HG02798 (cell line): ENCODE measurements around the gene RFC1.
"Not testable (repeated sequence)": the region's sequence is repeated elsewhere in the genome, so short reads cannot be mapped to it uniquely, and the experiment has no call there.

Source experiments
- ATAC-seq: cut with Tn5 transposase; IDR thresholded peaks from one replicate; pipeline ENCODE4 v1.9.1; 2021; ENCODE audit warnings: mild to moderate bottlenecking; ENCODE audit not compliant: unreplicated experiment, poor library complexity

Gene RFC1

DNA sequence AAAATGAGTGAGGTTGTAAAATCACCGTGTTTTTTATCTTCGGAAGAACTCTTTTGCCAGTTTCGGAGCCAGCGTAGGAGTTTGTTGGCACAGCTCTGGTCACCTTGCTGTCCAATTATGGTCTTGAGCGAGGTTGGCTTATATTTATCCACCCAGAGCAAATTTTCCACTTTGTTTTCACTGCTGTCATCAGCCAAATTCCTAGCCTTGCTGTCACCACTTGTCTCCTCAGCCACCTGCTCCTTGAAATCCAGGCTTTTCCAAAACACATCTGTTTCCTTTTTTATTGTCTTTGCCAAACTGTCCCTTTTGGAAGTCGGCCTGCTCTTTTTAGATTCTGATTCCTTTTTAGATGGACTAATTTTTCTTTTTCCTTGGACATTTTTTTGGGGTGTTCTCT, 57.6 kb downstream of the RFC1 start:
- no peak for ATAC-seq

DNA sequence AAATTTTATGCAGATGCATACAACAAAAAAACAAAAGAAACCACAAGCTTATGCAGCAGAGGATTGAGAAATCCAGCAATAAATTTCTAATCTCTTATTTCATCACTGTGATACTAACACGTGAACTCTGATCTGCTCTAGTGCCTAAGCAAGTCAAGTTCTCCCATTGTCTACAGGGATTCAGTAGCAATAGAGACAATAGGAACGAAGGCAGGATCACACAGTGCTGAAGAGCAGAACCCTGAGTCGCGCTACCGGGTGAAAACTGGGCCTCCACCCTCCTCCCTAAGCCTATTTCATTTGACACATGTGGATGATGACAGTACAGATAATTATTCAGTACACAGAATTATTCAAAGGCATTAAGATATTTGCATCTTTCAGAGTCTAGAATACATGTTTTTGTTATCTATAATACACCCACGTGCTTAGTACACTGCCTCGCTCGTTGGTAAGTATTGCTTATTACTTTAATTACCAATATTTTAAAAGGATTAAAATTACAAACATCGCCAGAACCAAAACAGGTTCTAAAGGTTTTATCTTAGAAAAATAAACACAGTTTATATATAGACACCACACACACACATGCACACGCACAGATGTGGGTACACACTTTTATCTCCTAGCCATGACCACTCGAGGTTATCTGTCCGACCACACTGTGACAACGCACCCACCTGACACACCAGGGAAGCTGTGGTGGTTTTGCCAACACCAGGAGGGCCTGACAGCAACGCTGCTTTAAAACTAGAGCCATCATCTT, 60.1 kb downstream of the RFC1 start:
- ATAC-seq, result no peak

DNA sequence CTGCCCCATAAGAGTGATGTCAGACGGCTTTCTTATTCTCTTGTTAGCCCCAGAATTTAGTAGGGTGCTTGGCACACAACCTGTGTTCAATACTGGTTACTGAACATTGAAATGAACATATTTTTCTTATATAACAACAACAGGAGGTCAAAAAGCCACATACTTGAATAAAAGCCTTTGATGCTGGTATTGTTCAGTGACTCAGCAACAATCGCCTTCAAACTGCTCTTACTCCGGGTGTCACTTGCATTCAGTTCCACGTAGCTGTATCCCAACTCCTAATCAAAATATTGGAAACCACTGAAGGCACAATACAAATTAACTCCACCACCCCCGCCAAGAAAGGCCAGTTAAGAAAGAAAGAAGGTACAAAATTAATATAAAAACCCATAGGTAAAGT, 61.5 kb downstream of the RFC1 start:
- no peak for ATAC-seq

DNA sequence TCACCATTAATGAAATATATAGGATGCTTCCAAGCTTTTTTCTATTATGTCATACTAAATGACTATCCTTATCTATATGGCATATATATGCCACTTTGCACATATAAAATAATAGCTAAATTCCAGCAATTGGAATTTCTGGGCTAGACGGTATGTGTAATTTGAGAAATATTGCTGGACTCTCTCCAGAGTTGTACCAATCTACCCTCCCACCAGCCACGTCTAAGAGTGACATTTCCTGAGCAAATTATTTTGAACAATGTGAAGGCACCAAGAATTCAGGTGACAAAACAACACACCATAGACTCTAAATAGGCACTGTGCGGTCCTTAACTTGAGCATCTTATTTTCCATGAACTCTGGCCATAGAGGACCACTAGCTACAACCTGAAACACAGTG, 62.3 kb downstream of the RFC1 start:
- ATAC-seq, result no peak

DNA sequence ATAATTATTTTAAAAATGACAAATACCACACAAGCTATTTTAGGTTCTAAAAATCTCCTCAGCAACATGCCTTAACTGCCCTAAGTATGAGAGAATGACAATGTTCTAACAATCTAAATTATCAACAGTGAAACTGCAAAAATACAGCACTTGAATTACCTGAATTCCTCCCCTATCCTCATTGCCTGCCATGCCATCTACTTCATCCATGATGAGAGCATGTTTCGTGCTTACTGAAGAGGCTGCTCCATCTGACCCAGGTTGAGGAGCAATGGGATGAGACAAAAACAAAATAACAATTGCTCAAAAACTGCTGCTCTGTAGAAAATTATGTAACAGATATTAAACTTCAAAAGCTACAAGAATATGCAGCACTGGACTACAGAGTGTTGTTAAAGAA, 63.3 kb downstream of the RFC1 start:
- no peak for ATAC-seq

DNA sequence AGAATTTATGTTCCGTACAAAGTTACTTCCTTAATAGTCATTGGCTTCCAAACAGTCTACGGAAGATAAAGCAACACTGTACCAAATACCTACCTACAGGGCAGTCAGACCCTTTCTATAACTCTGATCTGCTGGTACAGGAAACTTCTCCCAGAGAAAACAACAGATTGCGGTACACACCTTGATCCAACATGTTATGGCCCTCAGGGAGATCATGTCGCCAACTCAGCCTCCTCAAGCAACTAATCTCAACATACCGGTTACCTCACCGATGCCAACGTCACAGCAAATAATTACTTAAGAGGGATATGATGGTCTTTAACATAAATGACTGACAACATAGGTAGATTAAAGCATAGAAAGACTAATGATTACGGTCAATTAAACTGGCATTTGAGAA, 70.4 kb downstream of the RFC1 start:
- no peak for ATAC-seq

DNA sequence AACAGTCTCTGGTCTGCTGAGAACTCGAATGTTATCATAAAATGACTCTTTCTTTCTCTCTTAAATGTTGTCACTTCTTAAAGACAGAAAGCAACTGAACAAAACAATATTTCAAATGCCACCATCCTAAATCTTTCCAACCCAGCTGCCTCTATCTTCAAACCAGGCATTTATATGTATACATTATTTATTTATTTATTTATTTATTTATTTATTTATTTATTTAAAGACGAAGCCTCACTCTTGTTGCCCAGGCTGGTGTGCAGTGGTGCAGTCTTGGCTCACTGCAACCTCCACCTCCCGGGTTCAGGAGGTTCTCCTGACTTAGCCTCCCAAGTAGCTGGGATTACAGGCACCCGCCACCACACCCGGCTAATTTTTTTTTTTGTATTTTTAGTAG, 73.7 kb downstream of the RFC1 start:
- not testable (repeated sequence) for ATAC-seq

DNA sequence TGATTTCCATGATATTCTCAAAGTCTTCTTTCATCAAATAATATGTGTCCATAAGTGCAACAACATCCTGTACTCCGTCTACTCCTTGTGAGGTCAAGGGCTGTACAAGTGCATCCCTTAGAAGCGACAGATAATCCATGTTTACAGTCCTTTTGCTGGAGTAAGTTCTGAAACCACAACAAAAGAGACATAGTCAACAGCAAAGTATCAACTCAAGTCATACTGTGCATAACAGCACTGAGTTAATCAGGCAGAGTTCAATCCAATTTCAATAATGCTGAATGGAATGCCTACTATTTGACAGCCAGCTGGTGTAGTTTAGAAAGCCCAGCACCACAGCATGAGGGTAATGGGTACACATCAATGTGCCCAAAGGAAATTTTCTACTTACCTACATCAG, 74.5 kb downstream of the RFC1 start:
- ATAC-seq, result no peak

DNA sequence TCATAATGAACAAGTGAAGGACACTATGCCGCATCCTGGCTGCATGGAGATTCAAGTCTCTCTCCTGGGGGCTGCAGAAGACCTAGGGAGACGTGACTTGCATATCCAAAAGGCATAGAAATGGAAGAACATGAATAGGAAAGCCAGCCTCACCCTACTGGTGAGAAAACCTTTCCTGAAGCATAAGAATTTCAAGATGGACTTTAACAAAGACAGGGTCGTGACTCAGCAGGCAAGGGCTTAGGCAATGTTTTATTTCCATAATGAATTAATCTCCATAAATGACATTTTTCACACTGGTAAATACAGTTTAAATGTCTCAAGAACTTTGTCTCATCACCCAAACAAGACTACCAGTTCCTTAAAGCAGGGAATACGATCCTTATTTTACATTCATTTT, 78.9 kb downstream of the RFC1 start:
- ATAC-seq, result no peak

DNA sequence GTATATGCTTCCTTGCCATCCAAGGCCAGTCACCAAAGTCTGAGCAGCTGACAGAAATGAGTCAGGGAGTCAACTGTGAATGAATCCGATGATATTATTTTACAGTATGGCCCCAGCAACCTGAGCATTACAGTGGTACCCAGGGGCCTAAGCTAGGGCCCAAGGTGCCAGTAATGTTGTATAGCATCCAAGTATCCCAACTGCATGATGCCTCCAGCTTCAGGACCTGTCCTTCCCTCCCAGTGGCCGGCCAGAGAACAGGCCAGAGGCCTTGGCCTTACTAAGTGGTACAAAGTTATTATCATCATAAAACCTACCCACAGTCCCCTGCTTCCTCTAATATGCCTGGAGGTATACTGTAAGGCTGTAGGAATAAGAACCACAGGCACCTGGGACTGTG, 79.9 kb downstream of the RFC1 start:
- no peak for ATAC-seq

DNA sequence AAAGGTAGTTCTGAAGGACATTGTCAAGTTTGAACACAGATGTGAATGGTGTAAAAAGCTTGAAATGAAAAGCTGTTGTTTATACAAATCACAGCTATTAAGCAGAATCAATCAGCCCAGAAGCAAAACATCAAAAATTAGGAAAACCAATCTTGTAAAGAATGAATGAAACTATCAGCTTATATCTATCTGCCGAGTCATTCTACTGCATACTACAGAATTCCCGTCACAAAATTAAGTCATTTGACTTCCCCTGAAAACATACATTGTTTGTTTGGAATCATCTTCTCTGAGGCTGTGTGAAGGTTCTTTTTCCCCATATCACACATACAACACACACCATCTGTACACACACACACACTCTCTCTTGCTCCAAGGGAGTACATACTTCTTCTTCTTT, 80.3 kb downstream of the RFC1 start:
- ATAC-seq, result no peak

DNA sequence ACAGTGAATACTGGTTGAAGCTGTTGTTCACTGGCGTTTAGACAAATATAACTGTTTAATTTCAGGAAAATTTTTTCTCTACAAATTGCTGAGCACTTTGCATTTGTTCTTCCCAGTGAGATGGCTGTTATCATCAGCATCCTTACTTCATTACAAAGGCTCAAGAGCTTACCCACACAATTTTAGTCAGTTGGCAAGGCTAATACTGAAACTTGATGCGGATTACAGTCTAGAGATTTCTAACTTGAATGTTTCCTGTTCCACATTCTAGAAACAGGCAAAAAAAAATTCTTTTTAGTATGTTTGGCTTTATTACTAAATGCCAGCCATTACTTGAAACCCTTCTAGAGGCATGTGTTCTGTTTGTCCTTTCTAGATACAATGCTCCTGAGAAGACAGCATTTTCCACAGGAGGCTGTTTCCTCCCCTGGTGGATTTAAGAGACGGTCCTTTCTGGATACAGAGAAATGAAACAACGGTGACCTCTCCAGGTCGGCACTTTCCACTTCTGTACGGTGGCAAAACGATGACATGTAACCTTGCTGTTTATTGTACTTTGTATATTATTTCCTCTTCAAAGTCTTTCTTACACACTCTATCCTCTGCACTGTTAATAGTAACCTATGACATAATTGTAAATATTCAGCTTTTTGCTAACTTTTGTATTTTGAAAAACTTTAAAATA, 80.9 kb downstream of the RFC1 start:
- ATAC-seq, result no peak

DNA sequence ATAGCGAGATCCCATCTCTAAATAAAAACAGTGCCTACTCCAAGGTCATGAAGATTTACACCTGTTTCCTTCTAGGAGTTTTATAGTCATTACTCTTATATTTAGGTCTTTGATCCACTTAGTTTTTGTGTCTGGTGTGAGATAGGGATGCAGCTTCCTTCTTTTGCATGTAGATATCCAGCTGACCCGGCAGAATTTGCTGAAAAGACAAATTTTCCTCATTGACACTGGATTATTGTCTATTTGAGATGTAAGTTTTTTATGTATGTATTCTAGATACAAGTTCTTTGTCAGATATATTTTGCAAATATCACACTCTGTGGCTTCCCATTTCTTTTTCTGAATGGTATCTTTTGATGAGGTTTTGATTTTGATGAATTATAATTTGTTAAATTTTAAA, 85.4 kb downstream of the RFC1 start:
- no peak for ATAC-seq

DNA sequence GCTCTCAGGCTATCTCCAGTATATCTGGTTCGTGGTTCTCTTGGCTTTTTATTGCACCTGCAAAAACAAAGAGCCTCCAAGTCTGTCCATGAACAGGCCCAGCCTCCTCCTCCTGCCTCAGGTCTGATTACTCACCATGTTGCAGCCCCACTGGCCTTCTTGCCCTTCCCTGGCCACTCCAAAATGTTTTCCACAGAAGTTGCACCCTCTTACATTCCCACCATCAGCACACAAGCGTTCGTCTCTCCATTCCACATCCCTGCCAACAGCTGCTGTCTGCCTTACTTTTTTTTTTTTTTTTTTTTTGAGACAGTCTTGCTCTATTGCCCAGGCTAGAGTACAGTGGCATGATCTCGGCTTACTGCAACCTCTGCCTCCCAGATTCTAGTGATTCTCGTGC, 86.7 kb downstream of the RFC1 start:
- ATAC-seq, result no peak

DNA sequence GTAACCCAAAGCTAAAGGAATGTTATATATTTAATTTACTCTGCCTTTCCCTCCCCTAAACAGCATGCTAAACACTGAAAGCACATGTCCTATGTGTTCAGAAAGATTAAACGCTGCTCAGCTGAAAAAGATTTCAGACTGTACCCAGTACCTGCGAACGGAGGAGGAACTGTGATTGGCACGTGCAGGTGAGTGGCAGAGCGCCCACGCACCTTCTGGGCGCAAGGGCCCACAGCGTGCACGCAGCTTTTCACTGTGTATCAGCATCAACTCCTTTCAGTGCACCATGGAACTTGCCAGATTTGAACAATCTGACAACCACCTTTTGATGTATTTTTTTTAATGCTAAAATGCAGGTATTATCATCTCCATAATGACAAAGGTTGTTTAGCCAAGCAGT, 87.7 kb downstream of the RFC1 start:
- no peak for ATAC-seq

DNA sequence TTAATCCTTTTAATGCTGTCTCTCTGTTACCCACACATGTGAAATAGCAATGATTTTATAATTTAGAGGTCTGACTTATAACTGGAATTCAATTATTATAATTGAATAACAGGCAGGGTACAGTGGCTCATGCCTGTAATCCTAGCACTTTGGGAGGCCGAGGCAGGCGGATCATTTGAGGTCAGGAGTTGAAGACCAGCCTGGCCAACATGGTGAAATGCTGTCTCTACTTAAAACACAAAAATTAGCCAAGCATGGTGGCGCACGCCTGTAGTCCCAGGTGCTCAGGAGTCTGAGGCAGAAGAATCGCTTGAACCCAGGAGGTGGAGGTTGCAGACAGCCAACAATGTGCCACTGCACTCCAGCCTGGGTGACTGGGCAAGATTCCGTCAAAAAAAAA, 88.5 kb downstream of the RFC1 start:
- not testable (repeated sequence) for ATAC-seq

DNA sequence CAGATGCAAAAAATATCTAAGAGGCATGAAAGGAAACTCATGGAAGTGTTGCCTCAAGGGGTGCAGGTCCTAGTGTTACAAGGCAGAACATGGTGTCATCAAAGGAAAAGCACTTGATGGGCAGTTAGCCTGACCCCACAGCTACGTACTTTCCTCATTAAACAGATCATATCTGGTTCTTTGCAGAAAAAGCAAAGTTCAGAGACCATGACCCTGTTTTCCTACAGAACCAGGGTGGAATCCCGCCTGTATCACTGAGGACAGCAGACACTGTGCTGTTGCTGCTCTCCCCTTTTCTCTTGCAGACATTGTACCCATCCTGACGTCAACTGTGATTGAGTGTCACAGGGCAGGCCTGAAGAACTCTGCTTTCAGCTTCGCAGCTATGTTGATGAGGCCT, 91.7 kb downstream of the RFC1 start:
- no peak for ATAC-seq

DNA sequence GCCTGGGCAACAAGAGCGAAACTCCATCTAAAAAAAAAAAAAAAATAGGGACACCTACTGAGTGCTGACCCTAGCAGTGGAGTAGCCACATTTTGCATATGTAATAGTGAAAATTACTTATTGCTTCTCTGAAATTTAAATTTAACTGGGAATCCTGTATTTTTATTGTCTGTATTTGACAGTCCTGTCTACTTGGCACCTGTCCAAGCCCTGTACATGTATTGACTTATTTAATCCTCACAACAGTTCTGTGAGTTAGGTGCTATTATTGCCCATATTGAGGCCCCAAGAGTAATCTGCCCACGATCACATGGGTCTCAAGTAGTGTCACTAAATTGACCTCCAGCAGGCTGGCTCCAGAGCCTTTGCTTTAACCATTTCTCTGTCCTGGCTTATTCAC, 102.3 kb downstream of the RFC1 start:
- ATAC-seq, result no peak

DNA sequence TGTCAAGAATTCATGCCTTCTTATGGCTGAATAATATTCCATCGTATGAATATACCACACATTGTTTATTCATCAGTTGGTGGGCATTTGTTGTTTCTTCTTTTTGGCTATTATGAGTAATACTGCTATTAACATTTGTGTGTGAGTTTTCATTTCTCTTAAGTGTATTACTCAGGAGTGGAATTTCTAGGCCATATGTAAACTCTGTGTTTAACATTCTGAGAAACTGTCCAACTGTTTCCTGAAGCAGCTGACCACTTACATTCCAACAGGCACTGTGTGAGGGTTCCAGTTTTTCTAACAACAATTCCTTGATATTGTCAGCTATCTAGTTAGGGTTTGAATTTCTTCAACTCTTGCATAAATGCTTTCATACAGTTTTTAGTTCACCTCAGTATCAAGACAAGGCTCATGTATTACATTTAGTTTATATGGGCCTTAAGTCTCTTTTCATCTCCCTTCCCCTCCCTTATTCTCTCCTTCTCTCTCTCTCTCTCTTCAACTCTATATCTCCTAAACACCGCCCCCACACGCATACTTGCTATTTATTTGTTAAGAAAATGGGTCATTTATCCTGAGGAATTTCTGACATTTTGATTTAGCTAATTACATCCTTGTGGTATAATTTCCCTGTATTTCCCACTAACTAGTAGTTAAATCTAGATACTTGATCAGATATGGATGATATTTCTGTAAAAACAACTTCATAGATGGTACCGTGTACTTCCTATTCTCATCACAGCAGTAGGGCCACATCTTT, 106.4 kb downstream of the RFC1 start:
- no peak for ATAC-seq

DNA sequence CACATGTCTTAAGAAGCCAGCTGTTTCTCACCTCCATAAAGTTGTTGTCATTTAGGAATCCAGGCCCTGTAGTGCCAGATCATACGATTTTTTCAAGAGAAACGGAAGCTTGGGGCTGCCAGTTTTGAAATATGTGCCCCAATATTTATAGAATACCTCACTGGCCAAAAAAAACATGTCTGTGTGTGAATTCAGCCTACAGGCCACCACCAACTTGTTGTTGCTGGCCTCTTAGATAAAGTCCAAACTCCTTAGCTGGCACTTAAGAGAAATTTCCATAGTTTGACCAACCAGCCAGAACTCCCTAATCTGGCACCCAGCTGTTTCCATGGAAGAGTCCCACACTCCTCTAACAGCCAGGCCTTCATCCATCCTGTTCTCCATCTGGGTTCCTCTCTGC, 109.7 kb downstream of the RFC1 start:
- no peak for ATAC-seq

DNA sequence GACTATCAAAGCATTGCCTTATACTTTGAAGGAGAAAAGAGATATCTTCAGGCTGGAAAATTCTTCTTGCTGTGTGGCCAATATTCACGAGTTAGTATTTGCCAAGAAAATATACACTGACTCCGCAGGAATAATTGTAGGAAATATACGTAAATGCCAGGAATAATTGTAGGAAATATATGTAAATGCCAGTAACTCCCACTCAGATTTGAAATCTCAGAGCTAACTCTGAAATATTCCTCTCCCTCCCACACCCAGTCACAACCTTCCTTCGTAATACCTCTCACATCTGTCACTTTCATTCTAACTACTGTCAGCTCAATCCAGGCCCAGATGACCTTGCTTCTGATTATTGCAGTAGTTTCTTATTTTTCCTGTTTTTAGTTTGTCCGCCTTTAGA, 110.3 kb downstream of the RFC1 start:
- no peak for ATAC-seq
